VCaP (cell line): Measurements from ENCODE around the gene DTNA.
A peak's percentile ranks its signal among the peaks of the same experiment; 100 is the strongest.

Experiments used
- H3K27ac ChIP-seq: fragments of 450-650 bp; 2 replicates; pipeline ENCODE4 v1.5.1; 2017
- TF ChIP-seq, protein P1 (sequence below): fragments of 450-650 bp; conservative IDR thresholded peaks from 2 replicates; pipeline ENCODE4 v1.5.1; 2017; ENCODE audit warnings: mild to moderate bottlenecking, moderate library complexity

Gene DTNA

GRCh38 chr18:34880403-34880802, 170.3 kb downstream of the DTNA start:
- H3K27ac ChIP-seq: no peak overlapping the region
- TF ChIP-seq, protein P1, sequence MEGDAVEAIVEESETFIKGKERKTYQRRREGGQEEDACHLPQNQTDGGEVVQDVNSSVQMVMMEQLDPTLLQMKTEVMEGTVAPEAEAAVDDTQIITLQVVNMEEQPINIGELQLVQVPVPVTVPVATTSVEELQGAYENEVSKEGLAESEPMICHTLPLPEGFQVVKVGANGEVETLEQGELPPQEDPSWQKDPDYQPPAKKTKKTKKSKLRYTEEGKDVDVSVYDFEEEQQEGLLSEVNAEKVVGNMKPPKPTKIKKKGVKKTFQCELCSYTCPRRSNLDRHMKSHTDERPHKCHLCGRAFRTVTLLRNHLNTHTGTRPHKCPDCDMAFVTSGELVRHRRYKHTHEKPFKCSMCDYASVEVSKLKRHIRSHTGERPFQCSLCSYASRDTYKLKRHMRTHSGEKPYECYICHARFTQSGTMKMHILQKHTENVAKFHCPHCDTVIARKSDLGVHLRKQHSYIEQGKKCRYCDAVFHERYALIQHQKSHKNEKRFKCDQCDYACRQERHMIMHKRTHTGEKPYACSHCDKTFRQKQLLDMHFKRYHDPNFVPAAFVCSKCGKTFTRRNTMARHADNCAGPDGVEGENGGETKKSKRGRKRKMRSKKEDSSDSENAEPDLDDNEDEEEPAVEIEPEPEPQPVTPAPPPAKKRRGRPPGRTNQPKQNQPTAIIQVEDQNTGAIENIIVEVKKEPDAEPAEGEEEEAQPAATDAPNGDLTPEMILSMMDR: no peak

- H3K27ac ChIP-seq: no peak overlapping the region
- TF ChIP-seq, protein P1: peak; percentile 66
Observed at GRCh38 chr18:34880882-34881834, 171.1 kb downstream of the DTNA start.

- no peak overlapping the region for H3K27ac ChIP-seq
- TF ChIP-seq, protein P1: no peak
Observed at GRCh38 chr18:34884436-34884835, 174.3 kb downstream of the DTNA start.

GRCh38 chr18:34886177-34886576, 176.1 kb downstream of the DTNA start:
- H3K27ac ChIP-seq: no peak overlapping the region
- TF ChIP-seq, protein P1: no peak

- TF ChIP-seq, protein P1: no peak
- H3K27ac ChIP-seq: no peak overlapping the region
Observed at GRCh38 chr18:34887881-34888580, 177.9 kb downstream of the DTNA start.

DNA sequence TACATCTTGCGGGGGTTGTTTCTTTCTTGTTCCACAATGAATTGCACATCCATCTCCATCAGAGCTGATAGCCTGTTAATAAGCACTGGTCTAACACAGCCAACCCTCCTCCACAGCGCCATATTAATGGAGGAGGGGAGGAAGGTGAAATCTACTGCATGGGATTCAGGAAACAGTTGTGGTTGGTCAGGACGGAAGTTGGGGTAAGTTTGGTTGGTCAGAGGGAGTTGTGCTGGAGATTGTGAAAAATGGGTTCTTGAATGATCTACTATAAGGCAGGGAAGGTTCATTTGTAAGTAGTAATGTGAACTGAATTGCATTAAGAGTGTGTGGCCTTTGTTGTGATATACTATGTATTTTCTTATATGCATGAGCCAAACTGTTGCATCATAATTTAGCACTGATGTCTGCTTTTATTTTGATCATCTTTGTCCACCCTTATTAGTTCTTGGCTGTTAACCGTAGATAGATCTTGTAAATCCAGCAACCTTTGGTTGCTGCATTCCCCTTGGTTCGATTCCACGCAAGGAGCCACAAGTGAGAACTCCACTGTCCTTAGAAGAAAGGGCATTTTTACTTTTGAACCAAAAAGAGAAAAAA, 180.5 kb downstream of the DTNA start:
- no peak overlapping the region for H3K27ac ChIP-seq
- TF ChIP-seq, protein P1: no peak

- TF ChIP-seq, protein P1: no peak
- H3K27ac ChIP-seq: no peak overlapping the region
Observed at GRCh38 chr18:34892379-34892778, 182.3 kb downstream of the DTNA start.
